Neuron (in vitro differentiated cells): ENCODE results near the gene UBE2G2.

Experiments used
- H2AFZ ChIP-seq: one replicate; pipeline ENCODE4 v1.6.1; 2013; ENCODE audit warnings: low read depth, mild to moderate bottlenecking, inconsistent platforms, low read length, moderate library complexity
- H3K27me3 ChIP-seq: one replicate; pipeline ENCODE4 v1.6.1; 2013; ENCODE audit warnings: low read length; ENCODE audit not compliant: insufficient read depth
- H3K36me3 ChIP-seq: one replicate; pipeline ENCODE4 v1.6.1; 2013; ENCODE audit warnings: low read length; ENCODE audit not compliant: insufficient read depth
- H3K4me1 ChIP-seq: one replicate; pipeline ENCODE4 v1.6.1; 2013; ENCODE audit warnings: low read length; ENCODE audit not compliant: insufficient read depth
- H3K4me3 ChIP-seq: 2 replicates; pipeline ENCODE4 v1.5.1; 2013; ENCODE audit warnings: mild to moderate bottlenecking, low read length, moderate library complexity
- H3K9me3 ChIP-seq: one replicate; pipeline ENCODE4 v1.6.1; 2013; ENCODE audit warnings: low read length

UBE2G2 gene

GRCh38 chr21:44732956-44733355 is 68.7 kb downstream of the UBE2G2 start:
- H3K4me3 ChIP-seq = no peak overlapping the region
- no peaks in the 10 kb centered on the region for H3K4me1 ChIP-seq
- no peaks in the 10 kb centered on the region for H3K36me3 ChIP-seq
- H3K9me3 ChIP-seq = no peaks in the 10 kb centered on the region
- no peak overlapping the region for H2AFZ ChIP-seq
- H3K27me3 ChIP-seq = peaks cover 46% of the 10 kb centered on the region

- H3K9me3 ChIP-seq = no peaks in the 10 kb centered on the region
- H2AFZ ChIP-seq = no peak overlapping the region
- H3K4me1 ChIP-seq = no peaks in the 10 kb centered on the region
- no peak overlapping the region for H3K4me3 ChIP-seq
- H3K27me3 ChIP-seq = peaks cover 40% of the 10 kb centered on the region
- H3K36me3 ChIP-seq = no peaks in the 10 kb centered on the region
Observed at GRCh38 chr21:44732263-44732662, 69.4 kb downstream of the UBE2G2 start.

- no peaks in the 10 kb centered on the region for H3K9me3 ChIP-seq
- no peak overlapping the region for H2AFZ ChIP-seq
- H3K4me3 ChIP-seq = no peak overlapping the region
- no peaks in the 10 kb centered on the region for H3K4me1 ChIP-seq
- peaks cover 35% of the 10 kb centered on the region for H3K27me3 ChIP-seq
- no peaks in the 10 kb centered on the region for H3K36me3 ChIP-seq
Observed at GRCh38 chr21:44730951-44731579, 70.6 kb downstream of the UBE2G2 start.

- H3K27me3 ChIP-seq = peaks cover 30% of the 10 kb centered on the region
- no peaks in the 10 kb centered on the region for H3K36me3 ChIP-seq
- H2AFZ ChIP-seq = no peak overlapping the region
- H3K4me3 ChIP-seq = no peak overlapping the region
- H3K9me3 ChIP-seq = no peaks in the 10 kb centered on the region
- no peaks in the 10 kb centered on the region for H3K4me1 ChIP-seq
Observed at GRCh38 chr21:44730028-44730395, 71.6 kb downstream of the UBE2G2 start.

- H3K4me1 ChIP-seq = no peaks in the 10 kb centered on the region
- H3K27me3 ChIP-seq = peaks cover 30% of the 10 kb centered on the region
- no peak overlapping the region for H3K4me3 ChIP-seq
- H3K36me3 ChIP-seq = no peaks in the 10 kb centered on the region
- H3K9me3 ChIP-seq = no peaks in the 10 kb centered on the region
- no peak overlapping the region for H2AFZ ChIP-seq
Observed at GRCh38 chr21:44729336-44730027, 72.1 kb downstream of the UBE2G2 start.

GRCh38 chr21:44728716-44729115 is 72.9 kb downstream of the UBE2G2 start:
- no peaks in the 10 kb centered on the region for H3K36me3 ChIP-seq
- H3K4me3 ChIP-seq = no peak overlapping the region
- peaks cover 25% of the 10 kb centered on the region for H3K27me3 ChIP-seq
- peaks cover 5% of the 10 kb centered on the region for H3K9me3 ChIP-seq
- no peak overlapping the region for H2AFZ ChIP-seq
- H3K4me1 ChIP-seq = no peaks in the 10 kb centered on the region

- peaks cover 28% of the 10 kb centered on the region for H3K27me3 ChIP-seq
- H3K4me1 ChIP-seq = peaks cover 3% of the 10 kb centered on the region
- peaks cover 5% of the 10 kb centered on the region for H3K9me3 ChIP-seq
- no peak overlapping the region for H3K4me3 ChIP-seq
- no peak overlapping the region for H2AFZ ChIP-seq
- H3K36me3 ChIP-seq = no peaks in the 10 kb centered on the region
Observed at GRCh38 chr21:44727757-44728156, 73.9 kb downstream of the UBE2G2 start.

- Histone ChIP-seq H2AFZ (no peak overlapping the region), H3K27me3 (peaks cover 26% of the 10 kb centered on the region), H3K36me3 (no peaks in the 10 kb centered on the region)
Observed at GRCh38 chr21:44727321-44727720, 74.3 kb downstream of the UBE2G2 start.

GRCh38 chr21:44726826-44727225 is 74.8 kb downstream of the UBE2G2 start:
- H3K4me1 ChIP-seq = peaks cover 3% of the 10 kb centered on the region
- H3K27me3 ChIP-seq = peaks cover 21% of the 10 kb centered on the region
- H3K36me3 ChIP-seq = no peaks in the 10 kb centered on the region
- no peak overlapping the region for H2AFZ ChIP-seq
- H3K4me3 ChIP-seq = no peak overlapping the region
- peaks cover 5% of the 10 kb centered on the region for H3K9me3 ChIP-seq

More at GRCh38 chr21:44727321-44727720, 74.3 kb downstream of the UBE2G2 start:
- Histone ChIP-seq H3K9me3 (peaks cover 5% of the 10 kb centered on the region), H3K4me1 (peaks cover 3% of the 10 kb centered on the region), H3K4me3 (no peak overlapping the region)

GRCh38 chr21:44724926-44725325 is 76.7 kb downstream of the UBE2G2 start:
- H3K36me3 ChIP-seq = no peaks in the 10 kb centered on the region
- H3K9me3 ChIP-seq = peaks cover 5% of the 10 kb centered on the region
- no peak overlapping the region for H2AFZ ChIP-seq
- H3K4me1 ChIP-seq = peaks cover 3% of the 10 kb centered on the region
- peaks cover 12% of the 10 kb centered on the region for H3K27me3 ChIP-seq
- no peak overlapping the region for H3K4me3 ChIP-seq

GRCh38 chr21:44724196-44724595 is 77.4 kb downstream of the UBE2G2 start:
- Histone ChIP-seq H3K4me1 (peaks cover 3% of the 10 kb centered on the region), H3K36me3 (no peaks in the 10 kb centered on the region), H3K4me3 (no peak overlapping the region), H2AFZ (no peak overlapping the region), H3K9me3 (peaks cover 5% of the 10 kb centered on the region), H3K27me3 (peaks cover 11% of the 10 kb centered on the region)

GRCh38 chr21:44723177-44724131 is 78.2 kb downstream of the UBE2G2 start:
- Histone ChIP-seq H3K4me1 (peaks cover 7% of the 10 kb centered on the region), H3K27me3 (peaks cover 16% of the 10 kb centered on the region), H2AFZ (no peak overlapping the region), H3K4me3 (no peak overlapping the region), H3K36me3 (no peaks in the 10 kb centered on the region), H3K9me3 (peaks cover 5% of the 10 kb centered on the region)

- Histone ChIP-seq H3K4me1 (peaks cover 13% of the 10 kb centered on the region), H2AFZ (no peak overlapping the region), H3K9me3 (peaks cover 5% of the 10 kb centered on the region), H3K36me3 (no peaks in the 10 kb centered on the region), H3K4me3 (no peak overlapping the region), H3K27me3 (peaks cover 18% of the 10 kb centered on the region)
Observed at GRCh38 chr21:44722731-44723130, 78.9 kb downstream of the UBE2G2 start.
